PC-9 (cell line): ENCODE data around the gene TRIM68.

Experiments
- CTCF ChIP-seq: fragments of 200-600 bp; sonication (generic); conservative IDR thresholded peaks from 2 replicates; pipeline ENCODE4 v1.6.1; 2017; ENCODE audit warnings: mixed run types, antibody characterized with exemption, mild to moderate bottlenecking, moderate library complexity
- EZH2 ChIP-seq: fragments of 200-600 bp; sonication (generic); IDR thresholded peaks from 2 replicates; pipeline ENCODE4 v1.8.0; 2017; ENCODE audit warnings: antibody characterized with exemption, low read depth

DNA sequence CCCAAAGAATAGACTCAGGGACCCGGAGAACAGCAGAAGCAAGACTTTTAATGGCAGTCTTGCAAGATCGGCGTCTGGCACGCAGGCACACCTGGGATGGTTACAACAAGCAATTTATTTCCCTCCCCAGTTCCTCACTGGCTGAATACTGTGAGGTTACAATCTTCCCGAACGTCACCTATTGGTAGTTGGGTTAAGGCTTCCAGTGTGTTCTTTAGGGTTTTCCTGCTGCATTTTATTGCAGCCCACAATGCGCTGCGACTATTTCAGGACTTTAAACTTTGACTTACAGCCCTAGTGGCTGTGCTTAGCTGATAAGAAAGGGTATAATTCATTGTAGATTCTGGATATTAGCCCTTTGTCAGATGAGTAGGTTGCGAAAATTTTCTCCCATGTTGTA lies 11.5 kb upstream of the TRIM68 start:
- no peak for TF ChIP-seq CTCF
- TF ChIP-seq EZH2: no peak
